H9 (cell line): ENCODE data around the gene SLC24A1. TPM values are rescaled to one million over a fixed set of nuclear protein-coding genes. Genes with fewer than 3 reads are reported as not detected.

Experiments
- DNase-seq: peaks from one replicate; pipeline ENCODE4 v3.0.0-alpha.2; 2017
- H2AFZ ChIP-seq: one replicate; pipeline ENCODE4 v1.6.1; 2013; ENCODE audit warnings: mild to moderate bottlenecking, low read length, control low read depth, moderate library complexity
- H2AK5ac ChIP-seq: 2 replicates; pipeline ENCODE4 v1.6.1; 2013; ENCODE audit warnings: low read length, control low read depth, mixed read lengths; ENCODE audit not compliant: insufficient read length
- H2BK120ac ChIP-seq: one replicate; pipeline ENCODE4 v1.6.1; 2013; ENCODE audit warnings: low read depth, mild to moderate bottlenecking, low read length, control low read depth, inconsistent platforms; ENCODE audit not compliant: poor library complexity, severe bottlenecking
- H2BK12ac ChIP-seq: 2 replicates; pipeline ENCODE4 v1.6.1; 2013; ENCODE audit warnings: low read length, control low read depth, mixed read lengths, low read depth; ENCODE audit not compliant: insufficient read length
- H2BK15ac ChIP-seq: 2 replicates; pipeline ENCODE4 v1.6.1; 2013; ENCODE audit warnings: low read depth, low read length, control low read depth
- H2BK20ac ChIP-seq: one replicate; pipeline ENCODE4 v1.6.1; 2013; ENCODE audit warnings: low read depth, mild to moderate bottlenecking, low read length, control low read depth, inconsistent platforms; ENCODE audit not compliant: poor library complexity, severe bottlenecking
- H2BK5ac ChIP-seq: 2 replicates; pipeline ENCODE4 v1.6.1; 2013; ENCODE audit warnings: low read length, control low read depth, mixed read lengths; ENCODE audit not compliant: insufficient read length
- H3K14ac ChIP-seq: 2 replicates; pipeline ENCODE4 v1.6.1; 2013; ENCODE audit warnings: low read length, control low read depth; ENCODE audit not compliant: insufficient read depth
- H3K18ac ChIP-seq: 2 replicates; pipeline ENCODE4 v1.6.1; 2013; ENCODE audit warnings: low read depth, mild to moderate bottlenecking, mixed read lengths, low read length, control low read depth; ENCODE audit not compliant: insufficient read length
- H3K23ac ChIP-seq: 2 replicates; pipeline ENCODE4 v1.6.1; 2013; ENCODE audit warnings: low read length, control low read depth, mixed read lengths, low read depth; ENCODE audit not compliant: insufficient read length
- H3K23me2 ChIP-seq: 2 replicates; pipeline ENCODE4 v1.6.1; 2013; ENCODE audit warnings: low read depth, mild to moderate bottlenecking, mixed read lengths, low read length, control low read depth; ENCODE audit not compliant: insufficient read length, poor library complexity, severe bottlenecking
- H3K27ac ChIP-seq: 2 replicates; pipeline ENCODE4 v1.5.1; 2013; ENCODE audit warnings: low read length, control low read depth, mixed read lengths, low read depth; ENCODE audit not compliant: insufficient read length
- H3K27me3 ChIP-seq: 2 replicates; pipeline ENCODE4 v1.6.1; 2013; ENCODE audit warnings: low read length, control low read depth, inconsistent platforms; ENCODE audit not compliant: insufficient read depth
- H3K4ac ChIP-seq: 2 replicates; pipeline ENCODE4 v1.6.1; 2013; ENCODE audit warnings: low read depth, mild to moderate bottlenecking, control low read depth, inconsistent platforms, low read length, moderate library complexity
- H3K4me1 ChIP-seq: 2 replicates; pipeline ENCODE4 v1.6.1; 2013; ENCODE audit warnings: low read length, control low read depth, inconsistent platforms; ENCODE audit not compliant: insufficient read depth
- H3K4me2 ChIP-seq: 2 replicates; pipeline ENCODE4 v1.6.1; 2013; ENCODE audit warnings: low read length, control low read depth, mixed read lengths; ENCODE audit not compliant: insufficient read length, insufficient read depth
- H3K56ac ChIP-seq: 2 replicates; pipeline ENCODE4 v1.6.1; 2013; ENCODE audit warnings: low read depth, mild to moderate bottlenecking, mixed read lengths, low read length, control low read depth; ENCODE audit not compliant: insufficient read length
- H3K79me1 ChIP-seq: 2 replicates; pipeline ENCODE4 v1.6.1; 2013; ENCODE audit warnings: low read depth, mild to moderate bottlenecking, moderate library complexity, low read length, control low read depth, inconsistent platforms; ENCODE audit not compliant: insufficient read depth, poor library complexity, severe bottlenecking
- H3K79me2 ChIP-seq: 2 replicates; pipeline ENCODE4 v1.6.1; 2013; ENCODE audit warnings: low read length, control low read depth, inconsistent platforms; ENCODE audit not compliant: insufficient read depth
- H3K9ac ChIP-seq: 2 replicates; pipeline ENCODE4 v1.6.1; 2013; ENCODE audit warnings: low read length, control low read depth, mixed read lengths; ENCODE audit not compliant: insufficient read length; ENCODE audit errors: extremely low read depth
- H3K9me3 ChIP-seq: one replicate; pipeline ENCODE4 v1.6.1; 2013; ENCODE audit warnings: low read depth, low read length, inconsistent platforms; ENCODE audit not compliant: control insufficient read depth
- H3T11ph ChIP-seq: one replicate; pipeline ENCODE4 v1.6.1; 2013; ENCODE audit warnings: mild to moderate bottlenecking, low read length, control low read depth, inconsistent platforms
- H4K20me1 ChIP-seq: one replicate; pipeline ENCODE4 v1.6.1; 2013; ENCODE audit not compliant: control insufficient read depth, insufficient read length, insufficient read depth
- H4K5ac ChIP-seq: 2 replicates; pipeline ENCODE4 v1.6.1; 2013; ENCODE audit warnings: low read depth, mild to moderate bottlenecking, mixed read lengths, low read length, control low read depth; ENCODE audit not compliant: insufficient read length
- H4K8ac ChIP-seq: replicated peaks from 2 replicates; pipeline ENCODE4 v1.6.1; 2013; ENCODE audit warnings: low read length, control low read depth, mixed read lengths, low read depth; ENCODE audit not compliant: insufficient read length
- H4K91ac ChIP-seq: 2 replicates; pipeline ENCODE4 v1.6.1; 2013; ENCODE audit warnings: low read depth, mild to moderate bottlenecking, moderate library complexity, mixed read lengths, low read length, control low read depth; ENCODE audit not compliant: insufficient read length
- H3K27ac Mint-ChIP-seq, 3 experiments: 2 replicates in 2 of 3; 3 replicates in 1 of 3; pipeline ENCODE4 v1.8.0; 2020 to 2021; ENCODE audit warnings: mixed read lengths in 3 of 3, mild to moderate bottlenecking in 1 of 3, moderate library complexity in 1 of 3
- H3K27me3 Mint-ChIP-seq: 2 replicates; pipeline ENCODE4 v1.8.0; 2021; ENCODE audit warnings: low read depth, mild to moderate bottlenecking, moderate library complexity, mixed read lengths
- H3K36me3 Mint-ChIP-seq, 3 experiments: 2 replicates in 2 of 3; 3 replicates in 1 of 3; pipeline ENCODE4 v1.8.0; 2020 to 2021; ENCODE audit warnings: low read depth in 3 of 3, mixed read lengths in 3 of 3; ENCODE audit not compliant: insufficient read depth in 1 of 3
- H3K4me1 Mint-ChIP-seq, 2 experiments: 2 replicates each; pipeline ENCODE4 v1.8.0; 2020; ENCODE audit warnings: mixed read lengths in 2 of 2
- H3K4me3 Mint-ChIP-seq, 2 experiments: 2 replicates in 1 of 2; 3 replicates in 1 of 2; pipeline ENCODE4 v1.8.0; 2020 to 2021; ENCODE audit warnings: mild to moderate bottlenecking in 2 of 2, mixed read lengths in 2 of 2, moderate library complexity in 1 of 2
- H3K9me3 Mint-ChIP-seq, 2 experiments: 2 replicates in 1 of 2; 3 replicates in 1 of 2; pipeline ENCODE4 v1.8.0; 2020; ENCODE audit warnings: mild to moderate bottlenecking in 2 of 2, mixed read lengths in 2 of 2, moderate library complexity in 1 of 2
- CTCF ChIP-seq: fragments of 200-600 bp; sonication (generic); conservative IDR thresholded peaks from 3 replicates; pipeline ENCODE4 v1.8.0; 2021; ENCODE audit warnings: antibody characterized with exemption, mild to moderate bottlenecking
- WGBS: extraction: QIAGEN DNeasy Blood & Tissue Kit; methylation state at CpG from one replicate; pipeline ENCODE4 v1.1.7; 2013; ENCODE audit warnings: missing lambda C conversion rate, low lambda C conversion rate, mixed read lengths; ENCODE audit not compliant: insufficient read length; ENCODE audit errors: extremely low coverage; 5-methylcytosine and 5-hydroxymethylcytosine counted together
- total RNA-seq: library from RNA; stranded (reverse); gene quantifications from 2 replicates; pipeline ENCODE4 v1.2.1, GENCODE V29; 2021

SLC24A1 gene
- total RNA-seq, 1 experiment from 2014 or later, result 8.6 TPM

GRCh38 chr15:65651042-65651322 is 29.2 kb downstream of the SLC24A1 start:
- Histone ChIP-seq H3K9me3 (no peaks in the 10 kb centered on the region), H4K8ac (no peak overlapping the region), H3K23ac (no peak overlapping the region), H4K91ac (no peak overlapping the region), H3K14ac (no peak overlapping the region), H3T11ph (no peak overlapping the region), H3K79me1 (no peaks in the 10 kb centered on the region), H4K20me1 (no peaks in the 10 kb centered on the region), H3K27me3 (no peaks in the 10 kb centered on the region), H2BK120ac (no peak overlapping the region), H3K27ac (no peak overlapping the region), H2BK20ac (no peak overlapping the region), H3K79me2 (no peaks in the 10 kb centered on the region), H3K4me1 (0 out of 2 replicates have a peak, but pooled peaks cover 2% of the 10 kb centered on the region), H4K5ac (no peak overlapping the region), H3K23me2 (no peaks in the 10 kb centered on the region), H3K56ac (no peak overlapping the region), H2BK12ac (no peak overlapping the region), H3K4ac (no peak overlapping the region), H2AFZ (no peak overlapping the region), H2AK5ac (no peak overlapping the region), H3K9ac (no peak overlapping the region), H2BK5ac (no peak overlapping the region), H2BK15ac (no peak overlapping the region), H3K18ac (no peak overlapping the region), H3K4me2 (no peak overlapping the region)
- no peak for DNase-seq
- no peak overlapping the region for H3K4me3 Mint-ChIP-seq
- no CpG with 5 or more reads among the region's 1 CpG for WGBS
- H3K4me1 Mint-ChIP-seq, result peaks cover 6 to 12% of the 10 kb centered on the region in 2 experiments
- TF ChIP-seq CTCF, result no peak
- no peaks in the 10 kb centered on the region for H3K9me3 Mint-ChIP-seq
- no peak overlapping the region; a peak in 1 of 7 replicates for H3K27ac Mint-ChIP-seq
- H3K36me3 Mint-ChIP-seq, result no peaks in the 10 kb centered on the region
- no peaks in the 10 kb centered on the region for H3K27me3 Mint-ChIP-seq
